ENCODE results near the gene DLST.

DNA sequence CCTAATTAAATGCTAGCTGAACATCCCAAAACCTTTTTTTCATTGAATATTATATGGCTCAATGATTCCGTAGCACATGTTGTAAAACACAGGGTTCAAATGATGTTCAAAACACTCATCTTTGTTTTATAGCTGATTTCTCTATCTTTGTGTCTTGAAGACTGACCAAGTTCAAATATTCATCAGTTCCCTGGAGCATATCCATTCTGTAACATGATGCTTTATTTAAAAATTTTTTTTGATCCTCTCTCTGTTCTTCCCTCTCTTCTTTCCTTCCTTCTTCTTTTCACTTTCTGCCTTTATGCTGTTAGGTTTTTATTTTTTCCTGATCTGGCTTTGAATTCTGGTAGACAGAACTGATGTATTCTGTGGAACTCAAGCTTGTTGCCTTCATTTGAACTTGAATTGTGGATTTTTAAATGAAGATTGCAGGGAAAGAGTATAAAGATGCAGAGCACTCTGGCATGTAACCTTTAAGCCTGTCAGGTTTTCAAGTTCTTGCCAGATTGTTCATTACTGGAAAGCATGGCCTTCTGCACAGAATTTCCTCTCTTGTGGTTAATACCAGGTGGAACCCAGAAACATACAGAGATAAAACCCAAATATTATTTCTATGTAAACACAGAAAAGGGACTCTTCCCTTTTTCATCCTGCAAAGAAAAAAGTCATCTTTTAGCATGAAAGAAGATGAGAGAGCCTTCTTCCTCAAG, 45.3 kb upstream of the DLST start:
- TF ChIP-seq, protein P1, sequence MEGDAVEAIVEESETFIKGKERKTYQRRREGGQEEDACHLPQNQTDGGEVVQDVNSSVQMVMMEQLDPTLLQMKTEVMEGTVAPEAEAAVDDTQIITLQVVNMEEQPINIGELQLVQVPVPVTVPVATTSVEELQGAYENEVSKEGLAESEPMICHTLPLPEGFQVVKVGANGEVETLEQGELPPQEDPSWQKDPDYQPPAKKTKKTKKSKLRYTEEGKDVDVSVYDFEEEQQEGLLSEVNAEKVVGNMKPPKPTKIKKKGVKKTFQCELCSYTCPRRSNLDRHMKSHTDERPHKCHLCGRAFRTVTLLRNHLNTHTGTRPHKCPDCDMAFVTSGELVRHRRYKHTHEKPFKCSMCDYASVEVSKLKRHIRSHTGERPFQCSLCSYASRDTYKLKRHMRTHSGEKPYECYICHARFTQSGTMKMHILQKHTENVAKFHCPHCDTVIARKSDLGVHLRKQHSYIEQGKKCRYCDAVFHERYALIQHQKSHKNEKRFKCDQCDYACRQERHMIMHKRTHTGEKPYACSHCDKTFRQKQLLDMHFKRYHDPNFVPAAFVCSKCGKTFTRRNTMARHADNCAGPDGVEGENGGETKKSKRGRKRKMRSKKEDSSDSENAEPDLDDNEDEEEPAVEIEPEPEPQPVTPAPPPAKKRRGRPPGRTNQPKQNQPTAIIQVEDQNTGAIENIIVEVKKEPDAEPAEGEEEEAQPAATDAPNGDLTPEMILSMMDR (IDR thresholded peaks at IDR 0.05) = no peak
- TF ChIP-seq POLR2A (IDR thresholded peaks at IDR 0.05) = no peak
- TF ChIP-seq EP300 (IDR thresholded peaks at IDR 0.05) = no peak
